Measurements from ENCODE around the gene PNKD.

The PNKD gene

GRCh38 chr2:218315397-218315796 is 45.1 kb downstream of the PNKD start:
- DNase-seq = no peak
- no peaks in the 10 kb centered on the region for H3K27me3 ChIP-seq (replicated peaks; ENCODE audit: control insufficient read depth, insufficient read depth, low read length, poor library complexity, severe bottlenecking)
- no peak overlapping the region for H3K27ac ChIP-seq (ENCODE audit: insufficient read depth, low read length, poor library complexity, severe bottlenecking)

GRCh38 chr2:218317303-218317630 is 46.9 kb downstream of the PNKD start:
- Histone ChIP-seq H3K27ac (ENCODE audit: insufficient read depth, low read length, poor library complexity, severe bottlenecking) (no peak overlapping the region), H3K36me3 (ENCODE audit: control insufficient read depth, insufficient read depth, low read length) (no peaks in the 10 kb centered on the region), H3K4me1 (ENCODE audit: control insufficient read depth, insufficient read depth, low read length, poor library complexity, severe bottlenecking) (peaks cover 19% of the 10 kb centered on the region), H3K9me3 (ENCODE audit: control insufficient read depth, low read length) (no peaks in the 10 kb centered on the region), H3K4me3 (ENCODE audit: insufficient read depth, low read depth, low read length, poor library complexity, severe bottlenecking) (no peak overlapping the region), H3K27me3 (replicated peaks; ENCODE audit: control insufficient read depth, insufficient read depth, low read length, poor library complexity, severe bottlenecking) (no peaks in the 10 kb centered on the region)
- DNase-seq = no peak

More at GRCh38 chr2:218315397-218315796, 45.1 kb downstream of the PNKD start:
- Histone ChIP-seq H3K9me3 (ENCODE audit: control insufficient read depth, low read length) (no peaks in the 10 kb centered on the region), H3K36me3 (ENCODE audit: control insufficient read depth, insufficient read depth, low read length) (no peaks in the 10 kb centered on the region), H3K4me3 (ENCODE audit: insufficient read depth, low read depth, low read length, poor library complexity, severe bottlenecking) (no peak overlapping the region), H3K4me1 (ENCODE audit: control insufficient read depth, insufficient read depth, low read length, poor library complexity, severe bottlenecking) (peaks cover 19% of the 10 kb centered on the region)

GRCh38 chr2:218317835-218318234 is 47.5 kb downstream of the PNKD start:
- Histone ChIP-seq H3K27ac (ENCODE audit: insufficient read depth, low read length, poor library complexity, severe bottlenecking) (no peak overlapping the region), H3K27me3 (replicated peaks; ENCODE audit: control insufficient read depth, insufficient read depth, low read length, poor library complexity, severe bottlenecking) (no peaks in the 10 kb centered on the region), H3K9me3 (ENCODE audit: control insufficient read depth, low read length) (no peaks in the 10 kb centered on the region), H3K4me1 (ENCODE audit: control insufficient read depth, insufficient read depth, low read length, poor library complexity, severe bottlenecking) (peaks cover 19% of the 10 kb centered on the region), H3K4me3 (ENCODE audit: insufficient read depth, low read depth, low read length, poor library complexity, severe bottlenecking) (no peak overlapping the region), H3K36me3 (ENCODE audit: control insufficient read depth, insufficient read depth, low read length) (no peaks in the 10 kb centered on the region)
- no peak for DNase-seq

- peaks cover 19% of the 10 kb centered on the region for H3K4me1 ChIP-seq (ENCODE audit: control insufficient read depth, insufficient read depth, low read length, poor library complexity, severe bottlenecking)
- no peak overlapping the region for H3K4me3 ChIP-seq (ENCODE audit: insufficient read depth, low read depth, low read length, poor library complexity, severe bottlenecking)
- no peaks in the 10 kb centered on the region for H3K36me3 ChIP-seq (ENCODE audit: control insufficient read depth, insufficient read depth, low read length)
- no peaks in the 10 kb centered on the region for H3K27me3 ChIP-seq (replicated peaks; ENCODE audit: control insufficient read depth, insufficient read depth, low read length, poor library complexity, severe bottlenecking)
- no peak overlapping the region for H3K27ac ChIP-seq (ENCODE audit: insufficient read depth, low read length, poor library complexity, severe bottlenecking)
- H3K9me3 ChIP-seq (ENCODE audit: control insufficient read depth, low read length) = no peaks in the 10 kb centered on the region
- DNase-seq = no peak
These were observed 47.9 kb downstream of the PNKD start for GRCh38 chr2:218318241-218318640.

GRCh38 chr2:218319813-218320365 is 49.6 kb downstream of the PNKD start:
- H3K9me3 ChIP-seq (ENCODE audit: control insufficient read depth, low read length) = no peaks in the 10 kb centered on the region
- peaks cover 24% of the 10 kb centered on the region for H3K4me1 ChIP-seq (ENCODE audit: control insufficient read depth, insufficient read depth, low read length, poor library complexity, severe bottlenecking)
- H3K27ac ChIP-seq (ENCODE audit: insufficient read depth, low read length, poor library complexity, severe bottlenecking) = no peak overlapping the region
- H3K36me3 ChIP-seq (ENCODE audit: control insufficient read depth, insufficient read depth, low read length) = no peaks in the 10 kb centered on the region
- no peaks in the 10 kb centered on the region for H3K27me3 ChIP-seq (replicated peaks; ENCODE audit: control insufficient read depth, insufficient read depth, low read length, poor library complexity, severe bottlenecking)
- DNase-seq = no peak
- no peak overlapping the region for H3K4me3 ChIP-seq (ENCODE audit: insufficient read depth, low read depth, low read length, poor library complexity, severe bottlenecking)

GRCh38 chr2:218320704-218321336 is 50.5 kb downstream of the PNKD start:
- Histone ChIP-seq H3K4me3 (ENCODE audit: insufficient read depth, low read depth, low read length, poor library complexity, severe bottlenecking) (no peak overlapping the region), H3K27me3 (replicated peaks; ENCODE audit: control insufficient read depth, insufficient read depth, low read length, poor library complexity, severe bottlenecking) (no peaks in the 10 kb centered on the region), H3K9me3 (ENCODE audit: control insufficient read depth, low read length) (no peaks in the 10 kb centered on the region), H3K36me3 (ENCODE audit: control insufficient read depth, insufficient read depth, low read length) (no peaks in the 10 kb centered on the region), H3K27ac (ENCODE audit: insufficient read depth, low read length, poor library complexity, severe bottlenecking) (no peak overlapping the region), H3K4me1 (ENCODE audit: control insufficient read depth, insufficient read depth, low read length, poor library complexity, severe bottlenecking) (peaks cover 18% of the 10 kb centered on the region)
- no peak for DNase-seq

GRCh38 chr2:218322768-218323525 is 52.6 kb downstream of the PNKD start:
- H3K27ac ChIP-seq (ENCODE audit: insufficient read depth, low read length, poor library complexity, severe bottlenecking) = no peak overlapping the region
- H3K4me1 ChIP-seq (ENCODE audit: control insufficient read depth, insufficient read depth, low read length, poor library complexity, severe bottlenecking) = peaks cover 5% of the 10 kb centered on the region
- no peaks in the 10 kb centered on the region for H3K36me3 ChIP-seq (ENCODE audit: control insufficient read depth, insufficient read depth, low read length)
- peak overlapping the region; percentile 56 for H3K4me3 ChIP-seq (ENCODE audit: insufficient read depth, low read depth, low read length, poor library complexity, severe bottlenecking)
- peak; percentile 25 to 45 (median 39) for DNase-seq
- H3K9me3 ChIP-seq (ENCODE audit: control insufficient read depth, low read length) = no peaks in the 10 kb centered on the region
- no peaks in the 10 kb centered on the region for H3K27me3 ChIP-seq (replicated peaks; ENCODE audit: control insufficient read depth, insufficient read depth, low read length, poor library complexity, severe bottlenecking)

- no peak for DNase-seq
- peak overlapping the region; percentile 56 for H3K4me3 ChIP-seq (ENCODE audit: insufficient read depth, low read depth, low read length, poor library complexity, severe bottlenecking)
- no peaks in the 10 kb centered on the region for H3K9me3 ChIP-seq (ENCODE audit: control insufficient read depth, low read length)
- no peaks in the 10 kb centered on the region for H3K36me3 ChIP-seq (ENCODE audit: control insufficient read depth, insufficient read depth, low read length)
- H3K27ac ChIP-seq (ENCODE audit: insufficient read depth, low read length, poor library complexity, severe bottlenecking) = no peak overlapping the region
- peaks cover 5% of the 10 kb centered on the region for H3K4me1 ChIP-seq (ENCODE audit: control insufficient read depth, insufficient read depth, low read length, poor library complexity, severe bottlenecking)
- H3K27me3 ChIP-seq (replicated peaks; ENCODE audit: control insufficient read depth, insufficient read depth, low read length, poor library complexity, severe bottlenecking) = no peaks in the 10 kb centered on the region
These were observed 53.5 kb downstream of the PNKD start for GRCh38 chr2:218323526-218324472.

- Histone ChIP-seq H3K27me3 (replicated peaks; ENCODE audit: control insufficient read depth, insufficient read depth, low read length, poor library complexity, severe bottlenecking) (no peaks in the 10 kb centered on the region), H3K4me3 (ENCODE audit: insufficient read depth, low read depth, low read length, poor library complexity, severe bottlenecking) (no peak overlapping the region), H3K9me3 (ENCODE audit: control insufficient read depth, low read length) (no peaks in the 10 kb centered on the region), H3K4me1 (ENCODE audit: control insufficient read depth, insufficient read depth, low read length, poor library complexity, severe bottlenecking) (peaks cover 5% of the 10 kb centered on the region), H3K27ac (ENCODE audit: insufficient read depth, low read length, poor library complexity, severe bottlenecking) (no peak overlapping the region), H3K36me3 (ENCODE audit: control insufficient read depth, insufficient read depth, low read length) (no peaks in the 10 kb centered on the region)
- no peak for DNase-seq
These were observed 55.3 kb downstream of the PNKD start for GRCh38 chr2:218325566-218326160.

Measured in effector memory CD4-positive, alpha-beta T cell (primary cell).